Fibroblast of villous mesenchyme (primary cell): ENCODE measurements around the gene IQGAP3. TPM values are rescaled to one million over a fixed set of nuclear protein-coding genes. Genes with fewer than 3 reads are reported as not detected.

Experiments
- DNase-seq: peaks from one replicate; pipeline ENCODE4 v3.0.0-alpha.2; 2010; ENCODE audit warnings: low read depth
- H3K4me3 ChIP-seq: 2 replicates; pipeline ENCODE4 v1.5.1; 2011; ENCODE audit warnings: low read depth, mild to moderate bottlenecking, low read length
- total RNA-seq: library from RNA; depleted of rRNA; stranded (reverse); fragments of >200 nt; gene quantifications from 2 replicates; pipeline ENCODE4 v1.2.3, GENCODE V29; 2012
- TF ChIP-seq, protein P1 (sequence below): IDR thresholded peaks from 2 replicates; pipeline ENCODE4 v1.5.1; 2012; ENCODE audit warnings: low read depth, mild to moderate bottlenecking, low read length; ENCODE audit not compliant: insufficient read depth

The IQGAP3 gene
- total RNA-seq, 1 donor: 24.2 TPM

DNA sequence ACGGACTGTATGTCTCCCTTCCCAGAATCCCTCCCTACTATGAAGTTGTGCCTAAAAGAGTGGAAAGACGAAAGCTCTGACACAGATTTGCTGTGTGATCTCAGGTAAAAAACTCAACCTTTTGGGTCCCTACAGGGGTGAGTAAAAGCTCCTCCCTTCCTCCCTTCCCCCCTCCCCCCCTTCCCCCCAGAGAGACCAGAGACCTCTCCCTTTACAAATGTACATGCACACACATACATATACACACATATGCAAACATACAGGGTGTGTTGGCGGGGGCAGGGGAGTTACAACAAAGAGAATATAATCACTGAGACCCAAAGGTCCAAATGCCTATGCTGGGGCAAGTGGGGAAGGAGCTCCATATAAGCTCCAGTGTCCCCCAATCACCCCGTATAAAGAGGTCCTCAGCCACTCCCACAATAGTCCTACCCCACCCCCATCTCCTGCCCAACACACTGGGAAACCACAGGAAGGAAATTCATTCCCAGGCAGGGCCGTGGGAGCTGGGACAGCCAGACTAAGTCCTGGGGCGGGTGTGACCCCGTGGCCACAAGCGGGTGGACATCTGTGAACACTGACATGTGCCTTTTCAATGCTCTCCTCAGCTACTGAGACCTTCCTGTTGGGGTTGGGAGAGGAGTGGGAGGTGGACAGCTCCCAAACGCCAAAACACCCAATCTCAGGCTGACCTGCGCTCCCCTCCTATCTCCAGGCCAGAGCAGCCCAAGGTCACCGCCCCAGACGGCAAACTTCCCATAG lies 73.8 kb downstream of the IQGAP3 start:
- TF ChIP-seq, protein P1, sequence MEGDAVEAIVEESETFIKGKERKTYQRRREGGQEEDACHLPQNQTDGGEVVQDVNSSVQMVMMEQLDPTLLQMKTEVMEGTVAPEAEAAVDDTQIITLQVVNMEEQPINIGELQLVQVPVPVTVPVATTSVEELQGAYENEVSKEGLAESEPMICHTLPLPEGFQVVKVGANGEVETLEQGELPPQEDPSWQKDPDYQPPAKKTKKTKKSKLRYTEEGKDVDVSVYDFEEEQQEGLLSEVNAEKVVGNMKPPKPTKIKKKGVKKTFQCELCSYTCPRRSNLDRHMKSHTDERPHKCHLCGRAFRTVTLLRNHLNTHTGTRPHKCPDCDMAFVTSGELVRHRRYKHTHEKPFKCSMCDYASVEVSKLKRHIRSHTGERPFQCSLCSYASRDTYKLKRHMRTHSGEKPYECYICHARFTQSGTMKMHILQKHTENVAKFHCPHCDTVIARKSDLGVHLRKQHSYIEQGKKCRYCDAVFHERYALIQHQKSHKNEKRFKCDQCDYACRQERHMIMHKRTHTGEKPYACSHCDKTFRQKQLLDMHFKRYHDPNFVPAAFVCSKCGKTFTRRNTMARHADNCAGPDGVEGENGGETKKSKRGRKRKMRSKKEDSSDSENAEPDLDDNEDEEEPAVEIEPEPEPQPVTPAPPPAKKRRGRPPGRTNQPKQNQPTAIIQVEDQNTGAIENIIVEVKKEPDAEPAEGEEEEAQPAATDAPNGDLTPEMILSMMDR: no peak
- DNase-seq: peak; percentile 89
- H3K4me3 ChIP-seq: peak overlapping the region; percentile 80

DNA sequence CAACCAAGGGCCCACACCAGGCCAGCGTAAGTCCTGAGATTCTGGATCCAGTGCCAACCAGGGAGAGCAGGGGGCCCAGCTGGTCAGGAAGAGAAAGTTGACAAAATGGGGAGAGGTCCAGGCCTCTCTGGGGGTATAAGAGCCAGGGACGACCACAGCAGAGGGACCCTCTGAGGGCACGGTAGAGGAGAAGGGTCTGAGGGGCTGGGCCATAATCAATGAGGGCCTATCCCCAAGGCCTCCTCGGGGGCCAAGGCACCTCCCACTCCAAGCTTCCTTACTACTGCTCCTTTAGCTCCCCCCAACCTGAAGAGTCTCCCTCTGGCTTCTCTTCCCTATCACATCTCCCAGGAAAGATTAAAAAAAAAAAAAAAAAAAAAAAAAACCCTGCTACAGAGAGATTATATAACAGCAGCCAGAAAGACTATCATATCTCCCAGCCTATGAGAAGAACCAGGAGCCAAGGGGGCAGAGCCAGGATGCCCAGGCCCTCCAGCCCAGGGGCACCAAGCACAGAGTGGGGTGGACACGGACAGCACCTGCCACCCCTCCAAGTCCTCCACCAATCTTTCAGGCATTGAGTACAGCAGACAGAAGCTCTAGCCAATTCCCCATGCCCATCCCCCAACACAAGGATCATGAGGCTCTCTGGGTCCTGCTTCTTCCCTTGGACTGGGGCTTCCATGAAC lies 74.5 kb downstream of the IQGAP3 start:
- TF ChIP-seq, protein P1: no peak
- peak overlapping the region; percentile 80 for H3K4me3 ChIP-seq
- DNase-seq: no peak

DNA sequence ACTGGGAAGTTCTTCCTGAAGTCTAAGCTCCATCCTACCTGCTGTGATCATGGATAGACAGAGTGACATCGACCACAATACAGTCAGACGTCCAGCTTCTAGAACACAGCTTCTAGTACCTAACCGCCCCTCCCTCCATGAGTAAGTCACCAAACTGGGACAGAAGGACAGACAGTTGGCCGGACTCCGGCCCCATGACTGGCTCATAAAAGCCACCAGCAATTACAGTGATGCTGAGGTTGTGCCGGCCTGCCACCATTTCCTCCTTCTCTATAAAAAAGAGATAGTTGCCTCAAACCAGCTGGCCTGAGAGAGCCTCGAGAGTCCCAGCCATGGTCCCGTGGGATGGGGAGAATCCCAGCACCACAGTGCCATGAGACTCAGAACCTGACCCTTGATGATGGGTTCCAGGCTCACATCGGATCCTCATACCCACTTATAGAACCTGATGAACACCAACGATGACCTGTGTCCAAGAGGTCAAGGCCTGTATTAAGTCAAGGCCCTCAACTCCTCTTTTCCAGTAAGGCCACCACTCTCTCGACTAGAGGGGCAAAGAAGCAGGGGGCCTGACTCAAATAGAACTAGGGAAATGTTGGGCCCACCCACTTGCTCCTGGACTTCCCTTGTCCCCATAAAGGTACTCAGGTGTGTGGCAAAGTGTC lies 75.2 kb downstream of the IQGAP3 start:
- peak overlapping the region; percentile 80 for H3K4me3 ChIP-seq
- TF ChIP-seq, protein P1: no peak
- DNase-seq: no peak

DNA sequence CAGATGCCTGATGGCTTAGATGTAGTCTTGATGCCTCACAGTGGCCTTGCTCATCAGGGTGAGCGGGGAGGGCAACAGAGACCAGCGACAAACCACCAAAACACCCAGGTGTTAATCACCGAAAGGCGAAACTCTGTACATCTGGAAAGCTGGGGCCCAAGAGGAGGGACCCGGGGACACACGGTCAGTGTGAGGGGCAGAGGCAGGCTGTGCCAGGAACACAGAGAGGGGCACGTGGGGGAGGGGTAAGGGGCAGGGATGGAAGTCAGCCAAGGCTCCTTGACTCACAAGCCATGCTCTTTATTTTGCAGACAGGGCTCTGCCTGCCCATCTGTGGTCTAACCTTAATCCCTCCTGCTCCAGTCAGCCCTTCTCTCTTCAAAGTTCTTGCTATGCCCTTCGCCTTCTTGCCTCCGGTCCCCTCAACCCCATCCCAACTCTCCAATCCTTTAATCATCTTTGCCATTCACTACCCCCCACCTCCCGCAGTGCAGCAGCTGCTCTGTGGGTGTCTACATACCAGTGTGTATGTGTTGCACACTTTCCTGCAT lies 76.1 kb downstream of the IQGAP3 start:
- TF ChIP-seq, protein P1: no peak
- peak overlapping the region; percentile 23 for H3K4me3 ChIP-seq
- peak; percentile 58 for DNase-seq

DNA sequence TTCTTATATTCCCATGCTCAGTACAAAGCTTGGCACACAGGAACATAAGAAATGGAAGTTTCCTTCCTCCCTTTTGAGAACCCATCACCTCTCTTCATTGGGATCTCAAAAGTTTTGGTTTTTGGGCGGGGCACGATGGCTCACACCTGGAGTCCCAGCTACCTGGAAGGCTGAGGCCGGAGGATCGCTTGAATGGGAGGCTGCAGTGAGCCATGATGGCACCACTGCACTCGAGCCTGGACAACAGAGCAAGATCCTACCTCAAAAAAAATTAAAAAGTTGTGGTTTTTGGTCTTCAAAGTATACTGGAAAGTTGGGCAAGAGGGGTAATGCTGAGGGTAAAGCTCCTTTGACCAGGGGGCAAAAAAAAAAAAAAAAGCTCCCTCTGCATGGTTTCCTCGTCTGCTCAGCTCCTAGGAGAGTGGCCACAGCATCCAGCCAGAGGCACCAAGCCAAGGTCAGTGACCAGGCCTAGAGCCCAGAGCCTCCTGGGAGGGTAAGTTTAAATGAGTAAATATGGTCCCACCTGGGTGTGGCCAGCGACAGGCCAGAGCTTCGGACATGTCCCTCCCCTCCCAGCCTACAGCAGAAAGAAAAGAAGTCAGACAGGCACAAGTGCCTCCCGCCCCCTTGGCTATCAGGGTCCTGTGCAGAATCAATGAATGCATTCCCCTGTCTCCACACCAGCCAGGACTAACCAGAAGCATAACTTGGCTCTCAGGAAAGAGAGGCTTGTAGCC lies 76.8 kb downstream of the IQGAP3 start:
- no peak for DNase-seq
- TF ChIP-seq, protein P1: no peak
- H3K4me3 ChIP-seq: no peak overlapping the region

DNA sequence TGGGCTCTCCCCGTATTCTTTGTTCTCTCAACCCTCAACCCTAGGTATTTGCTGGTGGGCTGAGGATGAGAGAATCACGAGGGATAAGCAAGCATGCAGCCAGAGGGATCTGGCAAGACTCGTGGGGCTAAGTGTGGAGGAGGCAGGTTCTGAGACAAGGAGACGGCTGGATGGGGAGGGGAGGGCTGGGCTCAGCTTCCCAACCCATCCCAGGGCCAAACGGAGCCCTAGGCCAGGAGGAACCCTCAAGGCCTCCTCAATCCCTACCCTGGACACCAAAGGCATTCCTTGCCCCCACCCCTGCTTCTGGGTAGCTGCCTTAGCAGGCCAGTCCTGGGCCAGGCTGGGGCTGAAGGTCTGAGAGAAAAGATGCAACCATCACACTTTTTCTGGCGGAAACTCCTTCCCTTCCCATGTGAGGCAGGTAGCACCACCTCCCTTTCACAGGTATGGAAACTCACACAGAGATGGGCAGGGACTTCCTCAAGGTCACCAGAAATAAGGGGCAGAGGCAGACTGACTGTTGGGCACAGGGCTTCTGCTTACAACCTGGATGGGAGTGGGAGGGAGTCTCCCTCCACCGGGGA lies 78.0 kb downstream of the IQGAP3 start:
- TF ChIP-seq, protein P1: no peak
- H3K4me3 ChIP-seq: no peak overlapping the region
- DNase-seq: no peak
